K562 (cell line): ENCODE results near the gene MAP4. TPM values are rescaled to one million over a fixed set of nuclear protein-coding genes. Genes with fewer than 3 reads are reported as not detected.

ENCODE experiments used
- ATAC-seq: fragments of 200-7000 bp; cut with Tn5 transposase; 3 replicates; pipeline ENCODE4 v1.9.1; 2020; ENCODE audit warnings: moderate library complexity
- BruUV-seq: library from RNA; stranded (reverse); fragments of 400-500 nt; replicated peaks from 2 replicates; lab custom pipeline; 2021; lab: Mats Ljungman, UMichigan
- CTCF ChIA-PET: fragments of 300-600 bp; formaldehyde crosslinking; extraction: SDS; loops from one replicate; lab custom pipeline; 2021; ENCODE audit warnings: low intra/inter-chr PET ratio; lab: Yijun Ruan, JAX
- POLR2A ChIA-PET: fragments of 300-600, 350-650 bp; sonication (Branson Sonifier 250); formaldehyde crosslinking; extraction: SDS; loops from one replicate; lab custom pipeline; 2021; ENCODE audit warnings: antibody characterized with exemption, inconsistent platforms; lab: Yijun Ruan, JAX
- DNase-seq, 4 experiments: peaks; one replicate each; pipeline versions ENCODE4 v3.0.0 to v3.0.0-alpha.2; 2011 to 2018; ENCODE audit warnings: low spot score in 3 of 4, mixed read lengths in 3 of 4; ENCODE audit errors: extremely low read depth in 1 of 4
- FAIRE-seq: peaks from 2 replicates; lab custom pipeline; 2011; peaks lifted over from hg19 to GRCh38; lab: Jason Lieb, UNC
- H2AFZ ChIP-seq: 2 replicates; pipeline ENCODE4 v1.6.0; 2011; ENCODE audit warnings: low read depth, low read length, control low read depth, inconsistent platforms
- H3K27ac ChIP-seq: fragments of 200-600 bp; 3 replicates; pipeline ENCODE4 v1.8.0; 2011; ENCODE audit warnings: low read depth, mild to moderate bottlenecking, control low read depth, inconsistent platforms, low read length, moderate library complexity, mixed read lengths; ENCODE audit errors: extremely low read depth
- H3K27me3 ChIP-seq, 2 experiments: fragments of 300-600 bp in 1 of 2; 2 replicates in 1 of 2; 3 replicates in 1 of 2; pipeline versions ENCODE4 v1.6.0 to v1.8.0; 2011; ENCODE audit warnings: inconsistent platforms in 2 of 2, low read length in 2 of 2, mild to moderate bottlenecking in 1 of 2, mixed read lengths in 1 of 2, moderate library complexity in 1 of 2; ENCODE audit not compliant: control insufficient read depth in 2 of 2, insufficient read depth in 2 of 2
- H3K36me3 ChIP-seq: fragments of 300-600 bp; 3 replicates; pipeline ENCODE4 v1.8.0; 2011; ENCODE audit warnings: mild to moderate bottlenecking, low read length, inconsistent platforms; ENCODE audit not compliant: control insufficient read depth, insufficient read depth
- H3K4me1 ChIP-seq, 2 experiments: fragments of 200-600 bp in 1 of 2; replicated peaks in 1 of 2; 2 replicates in 1 of 2; 3 replicates in 1 of 2; pipeline versions ENCODE4 v1.5.1 to v1.8.0; 2011; ENCODE audit warnings: inconsistent platforms in 2 of 2, low read length in 2 of 2, mild to moderate bottlenecking in 1 of 2, mixed read lengths in 1 of 2, moderate library complexity in 1 of 2; ENCODE audit not compliant: control insufficient read depth in 2 of 2, insufficient read depth in 2 of 2
- H3K4me2 ChIP-seq: 2 replicates; pipeline ENCODE4 v1.6.1; 2011; ENCODE audit warnings: low read length, control low read depth, inconsistent platforms, mixed read lengths; ENCODE audit not compliant: insufficient read depth
- H3K4me3 ChIP-seq: fragments of 200-600 bp; sonication (generic), shearing (Covaris generic); 2 replicates; pipeline ENCODE4 v1.5.1; 2016; ENCODE audit warnings: control low read depth, inconsistent platforms
- H3K79me2 ChIP-seq: fragments of 200-600 bp; 3 replicates; pipeline ENCODE4 v1.8.0; 2011; ENCODE audit warnings: low read length, inconsistent platforms; ENCODE audit not compliant: control insufficient read depth, insufficient read depth
- H3K9ac ChIP-seq, 2 experiments: 2 replicates each; pipeline versions ENCODE4 v1.6.0 to v1.6.1; 2011; ENCODE audit warnings: low read depth in 2 of 2, low read length in 2 of 2, control low read depth in 1 of 2, inconsistent platforms in 1 of 2, mild to moderate bottlenecking in 1 of 2, mixed read lengths in 1 of 2; ENCODE audit not compliant: insufficient read depth in 1 of 2
- H3K9me1 ChIP-seq: one replicate; pipeline ENCODE4 v1.6.0; 2011; ENCODE audit warnings: inconsistent platforms, mild to moderate bottlenecking, low read length, moderate library complexity; ENCODE audit not compliant: control insufficient read depth, insufficient read depth
- H3K9me3 ChIP-seq: replicated peaks from 2 replicates; pipeline ENCODE4 v1.5.1; 2011; ENCODE audit warnings: low read depth, low read length, inconsistent platforms; ENCODE audit not compliant: control insufficient read depth, insufficient read depth
- H4K20me1 ChIP-seq: replicated peaks from 2 replicates; pipeline ENCODE4 v1.6.1; 2011; ENCODE audit warnings: low read length, inconsistent platforms, mixed read lengths; ENCODE audit not compliant: control insufficient read depth, insufficient read depth
- CC2D1A ChIP-seq: fragments of 450-650 bp; IDR thresholded peaks from 2 replicates; pipeline ENCODE4 v1.6.1; 2017; ENCODE audit warnings: mild to moderate bottlenecking
- DACH1 ChIP-seq: fragments of 450-650 bp; IDR thresholded peaks from 2 replicates; pipeline ENCODE4 v1.6.1; 2018; ENCODE audit not compliant: partially characterized antibody
- HEY1 ChIP-seq: fragments of 250-450 bp; sonication (Bioruptor Pico); IDR thresholded peaks from 2 replicates; pipeline ENCODE4 v1.5.0; 2020; ENCODE audit warnings: mild to moderate bottlenecking, moderate library complexity, borderline replicate concordance
- RAD21 ChIP-seq, 2 experiments: fragments of 250-450 bp in 1 of 2; fragments of 450-650 bp in 1 of 2; sonication (Bioruptor Pico) in 1 of 2; formaldehyde crosslinking in 1 of 2; IDR thresholded peaks in 1 of 2; conservative IDR thresholded peaks in 1 of 2; 2 replicates each; pipeline versions ENCODE4 v1.4.0 to v1.8.0; 2020 to 2022; ENCODE audit warnings: mild to moderate bottlenecking in 2 of 2, moderate library complexity in 1 of 2
- TSHZ1 ChIP-seq: fragments of 250-450 bp; sonication (Bioruptor Pico); IDR thresholded peaks from 2 replicates; pipeline ENCODE4 v1.4.0; 2020; ENCODE audit warnings: mild to moderate bottlenecking, moderate library complexity
- ZBTB40 ChIP-seq, 2 experiments: fragments of 450-650 bp in 1 of 2; sonication (generic) in 1 of 2; formaldehyde crosslinking in 1 of 2; IDR thresholded peaks; 2 replicates each; pipeline versions ENCODE4 v1.7.1 to v1.9.0; 2016 to 2022; ENCODE audit warnings: inconsistent platforms in 1 of 2, mild to moderate bottlenecking in 1 of 2, missing genetic modification reagents in 1 of 2
- WGBS: fragments of 100-300 bp; shearing (Covaris generic); methylation state at CpG from one replicate; pipeline ENCODE4 v1.1.6; 2016; ENCODE audit warnings: low coverage, mixed read lengths; ENCODE audit not compliant: insufficient coverage; ENCODE audit errors: missing lambda C conversion rate; 5-methylcytosine and 5-hydroxymethylcytosine counted together
- in situ Hi-C: fragments of 300-500 bp; cut with MboI; formaldehyde crosslinking; loops from 4 replicates; pipeline ENCODE4 v1.15.0; 2018; ENCODE audit warnings: inconsistent platforms, mixed read lengths
- intact Hi-C: fragments of 100-400 bp; cut with micrococcal nuclease; formaldehyde crosslinking; loops from 2 replicates; pipeline ENCODE4 v1.14.2; 2022
- polyA plus RNA-seq, 8 experiments: library from polyadenylated mRNA; depleted of rRNA in 4 of 8; stranded (reverse) in 5 of 8; unstranded in 3 of 8; fragments of >200 nt; fragmentation: Nextera tagmentation in 2 of 8; fragmentation: Illumina TruSeq in 1 of 8; extraction: Ambion mirVana in 2 of 8; extraction: Trizol in 1 of 8; gene quantifications; 2 replicates each; pipeline versions ENCODE4 v1.2.1 to v1.2.3, GENCODE V29; 2011 to 2014; ENCODE audit warnings: inconsistent platforms in 1 of 8, missing spikeins in 1 of 8
- total RNA-seq, 7 experiments: library from RNA; depleted of rRNA in 6 of 7; stranded (reverse); fragments of >200 nt in 6 of 7; fragmentation: Illumina TruSeq in 2 of 7; extraction: Trizol in 2 of 7; gene quantifications; 2 replicates each; pipeline versions ENCODE4 v1.2.1 to v1.2.3, GENCODE V29; 2011 to 2021; ENCODE audit warnings: low replicate concordance in 1 of 7

The MAP4 gene
- total and polyA plus RNA-seq, 9 of the 15 experiments (the other 6 are each of a cell fraction or from before 2014, with no cell fraction given) = 13.3 to 141 (median 36.8) TPM

GRCh38 chr3:48024401-48024800, 8.2 kb upstream of the MAP4 start (continued):
- TF ChIP-seq RAD21 (CRISPR knock-in tag; conservative IDR thresholded peaks at IDR 0.05 in 1 of 2, IDR thresholded peaks at IDR 0.05 in 1 of 2) (no peak), HEY1 (CRISPR knock-in tag) (no peak), DACH1 (no peak), TSHZ1 (CRISPR knock-in tag) (no peak)

- POLR2A ChIA-PET = interaction anchor here (1.2 kb wide), 1 partner anchor 10 kb away, joined by 3 read pairs; no protein-coding TSS in a partner anchor
- H3K79me2 ChIP-seq = peaks cover 67% of the 10 kb centered on the region
- CTCF ChIA-PET = no interaction called here
- TF ChIP-seq ZBTB40 (IDR thresholded peaks at IDR 0.05) (no peak), ZBTB40 (CRISPR knock-in tag; IDR thresholded peaks at IDR 0.05) (no peak), CC2D1A (no peak)
Observed at GRCh38 chr3:48023377-48023776, 7.2 kb upstream of the MAP4 start.

More at GRCh38 chr3:48023377-48023776, 7.2 kb upstream of the MAP4 start:
- 100% methylated on average over 1 of the region's 1 CpG for WGBS
- Histone ChIP-seq H3K27ac (no peak overlapping the region), H3K9ac (no peak overlapping the region), H4K20me1 (no peaks in the 10 kb centered on the region; the same call in 1 of the 2 replicates), H3K27me3 (no peaks in the 10 kb centered on the region), H3K9me3 (no peaks in the 10 kb centered on the region), H3K4me2 (no peak overlapping the region), H3K9me1 (no peaks in the 10 kb centered on the region), H2AFZ (no peak overlapping the region), H3K36me3 (no peaks in the 10 kb centered on the region), H3K4me1 (peaks cover 0 to 4% of the 10 kb centered on the region in 2 experiments; a peak in 2 of 5 replicates), H3K4me3 (no peak overlapping the region)
- ATAC-seq = no peak
- FAIRE-seq = no peak
- in situ Hi-C loops = no loop called here
- DNase-seq = no peak
- no TSS peak for BruUV-seq
- intact Hi-C loops = no loop called here
